WI38 (cell line): ENCODE data around the gene TTC9.

Experiments used
- H3K4me3 ChIP-seq: 2 replicates; pipeline ENCODE4 v1.5.1; 2011; ENCODE audit warnings: low read depth, mild to moderate bottlenecking, control low read depth, low read length
- TF ChIP-seq, protein P1 (sequence below): IDR thresholded peaks from 2 replicates; pipeline ENCODE4 v1.5.1; 2012; ENCODE audit warnings: low read depth, mild to moderate bottlenecking, control low read depth, low read length

The TTC9 gene

DNA sequence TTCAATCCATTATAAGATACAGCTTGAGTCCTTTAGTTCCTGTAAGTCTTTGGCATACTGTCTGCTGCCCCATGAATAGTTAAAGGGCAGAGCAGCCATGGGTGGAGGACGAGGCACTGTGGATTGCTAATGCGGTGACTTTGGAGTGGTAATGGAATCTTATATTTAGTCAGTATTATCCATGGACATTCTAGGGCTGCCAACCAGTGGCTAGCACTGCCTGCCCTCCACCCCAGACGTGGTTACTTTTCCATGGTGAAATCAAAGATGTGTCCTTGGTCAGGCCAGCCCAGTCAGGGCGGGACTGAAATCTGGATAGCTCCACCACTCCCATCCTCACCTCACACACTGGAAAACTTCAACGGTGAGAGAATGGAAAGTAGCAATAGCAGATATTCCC is 2.3 kb downstream of the TTC9 start:
- H3K4me3 ChIP-seq: no peak overlapping the region

DNA sequence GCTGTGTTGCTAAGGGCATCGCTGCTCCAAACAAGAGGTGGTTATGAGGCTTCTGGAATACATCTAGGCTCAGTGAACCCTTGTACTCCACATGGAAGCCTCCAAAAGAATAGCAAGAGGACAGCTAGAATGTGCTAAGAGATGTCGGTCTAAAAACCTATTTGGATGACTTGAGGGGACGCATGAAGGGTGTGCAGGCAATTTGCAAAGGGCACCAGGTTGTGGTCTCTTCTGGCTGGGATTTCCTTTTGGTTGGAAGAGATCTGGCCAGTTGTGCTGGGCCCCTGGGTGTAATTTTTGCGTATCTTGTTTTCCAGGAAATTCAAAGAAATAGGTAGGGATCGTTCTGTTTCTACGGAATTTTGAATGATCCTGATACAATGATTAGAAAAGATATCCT is 4.2 kb downstream of the TTC9 start:
- TF ChIP-seq, protein P1, sequence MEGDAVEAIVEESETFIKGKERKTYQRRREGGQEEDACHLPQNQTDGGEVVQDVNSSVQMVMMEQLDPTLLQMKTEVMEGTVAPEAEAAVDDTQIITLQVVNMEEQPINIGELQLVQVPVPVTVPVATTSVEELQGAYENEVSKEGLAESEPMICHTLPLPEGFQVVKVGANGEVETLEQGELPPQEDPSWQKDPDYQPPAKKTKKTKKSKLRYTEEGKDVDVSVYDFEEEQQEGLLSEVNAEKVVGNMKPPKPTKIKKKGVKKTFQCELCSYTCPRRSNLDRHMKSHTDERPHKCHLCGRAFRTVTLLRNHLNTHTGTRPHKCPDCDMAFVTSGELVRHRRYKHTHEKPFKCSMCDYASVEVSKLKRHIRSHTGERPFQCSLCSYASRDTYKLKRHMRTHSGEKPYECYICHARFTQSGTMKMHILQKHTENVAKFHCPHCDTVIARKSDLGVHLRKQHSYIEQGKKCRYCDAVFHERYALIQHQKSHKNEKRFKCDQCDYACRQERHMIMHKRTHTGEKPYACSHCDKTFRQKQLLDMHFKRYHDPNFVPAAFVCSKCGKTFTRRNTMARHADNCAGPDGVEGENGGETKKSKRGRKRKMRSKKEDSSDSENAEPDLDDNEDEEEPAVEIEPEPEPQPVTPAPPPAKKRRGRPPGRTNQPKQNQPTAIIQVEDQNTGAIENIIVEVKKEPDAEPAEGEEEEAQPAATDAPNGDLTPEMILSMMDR: no peak
- H3K4me3 ChIP-seq: no peak overlapping the region

More for the DNA sequence above, 2.3 kb downstream of the TTC9 start:
- TF ChIP-seq, protein P1: no peak

DNA sequence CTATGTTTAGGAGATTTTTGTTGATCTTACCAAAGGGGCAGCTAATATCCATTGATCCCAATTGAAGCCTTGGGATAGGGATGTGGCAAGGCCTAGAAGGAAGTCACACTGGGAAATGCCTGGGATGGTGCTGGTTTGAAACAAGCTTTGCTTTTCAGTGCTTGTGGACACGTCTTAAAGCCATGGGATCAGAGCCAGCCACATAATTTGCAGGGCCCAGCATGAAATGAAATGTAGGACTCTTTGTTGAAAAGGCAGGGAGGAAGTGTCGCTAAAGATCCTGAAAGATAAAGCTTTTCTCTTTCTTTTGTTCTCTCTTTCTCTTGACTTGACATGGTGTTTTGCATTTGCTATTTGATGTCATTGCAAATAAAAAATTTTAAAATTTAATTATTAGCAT is 5.0 kb downstream of the TTC9 start:
- TF ChIP-seq, protein P1: no peak
- H3K4me3 ChIP-seq: no peak overlapping the region

DNA sequence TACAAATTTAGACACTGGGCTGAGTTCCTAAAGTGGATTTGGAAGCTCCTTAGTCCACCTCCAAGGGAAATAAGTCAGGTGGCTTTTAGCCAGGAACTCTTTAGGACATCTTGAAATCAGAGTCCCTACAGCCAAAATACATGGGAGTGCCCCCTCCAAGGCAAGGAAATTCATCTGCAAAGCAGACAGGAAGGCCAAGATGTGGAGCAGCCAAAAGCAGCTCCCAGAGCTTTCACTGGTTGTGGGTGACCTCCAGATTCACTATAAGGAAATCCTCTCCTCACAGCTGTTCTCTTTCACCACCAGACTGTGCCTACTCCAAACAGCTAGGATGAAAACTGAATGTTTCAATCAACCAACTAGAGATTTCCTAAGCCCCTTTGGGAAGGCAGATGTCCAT is 6.6 kb downstream of the TTC9 start:
- TF ChIP-seq, protein P1: no peak
- no peak overlapping the region for H3K4me3 ChIP-seq

DNA sequence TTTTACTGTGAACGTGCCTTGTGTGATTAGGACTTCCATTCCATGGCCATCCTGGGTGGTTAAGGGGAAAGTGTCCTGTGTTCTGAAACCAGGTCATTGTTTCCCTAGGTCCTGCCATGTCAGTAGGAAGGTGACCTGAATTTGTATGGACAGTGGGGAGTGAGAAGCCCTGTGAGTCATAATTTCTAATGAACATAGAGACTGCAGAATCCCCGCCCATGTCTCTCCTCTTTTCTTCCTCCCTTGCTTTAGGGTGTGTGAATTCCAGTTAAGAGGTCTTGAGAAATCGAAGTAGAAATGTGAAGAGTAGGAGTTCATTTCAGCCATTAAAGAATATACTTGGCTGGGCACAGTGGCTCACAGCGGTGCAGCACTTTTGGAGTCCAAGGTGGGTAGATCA is 8.1 kb downstream of the TTC9 start:
- TF ChIP-seq, protein P1: no peak
- H3K4me3 ChIP-seq: no peak overlapping the region

DNA sequence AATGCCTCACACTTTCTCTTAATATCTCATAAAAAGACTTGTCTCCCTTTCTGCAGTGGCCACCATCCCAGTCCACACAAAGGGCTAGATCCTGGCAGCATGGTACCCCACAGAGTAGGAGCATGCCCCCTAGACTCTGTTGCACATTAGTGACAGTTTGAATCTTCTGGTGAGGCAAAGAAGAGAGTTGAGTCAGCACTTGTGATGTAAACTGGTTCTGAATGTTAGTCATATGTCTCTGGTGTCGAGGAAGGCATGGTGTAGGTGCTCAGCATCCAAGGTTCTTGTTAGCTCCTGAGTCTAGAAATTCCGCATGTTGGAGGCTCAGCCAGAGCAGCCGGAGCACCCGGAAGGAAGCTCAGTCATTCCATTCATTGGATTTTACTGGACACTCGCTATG is 9.8 kb downstream of the TTC9 start:
- H3K4me3 ChIP-seq: no peak overlapping the region
- TF ChIP-seq, protein P1: no peak

DNA sequence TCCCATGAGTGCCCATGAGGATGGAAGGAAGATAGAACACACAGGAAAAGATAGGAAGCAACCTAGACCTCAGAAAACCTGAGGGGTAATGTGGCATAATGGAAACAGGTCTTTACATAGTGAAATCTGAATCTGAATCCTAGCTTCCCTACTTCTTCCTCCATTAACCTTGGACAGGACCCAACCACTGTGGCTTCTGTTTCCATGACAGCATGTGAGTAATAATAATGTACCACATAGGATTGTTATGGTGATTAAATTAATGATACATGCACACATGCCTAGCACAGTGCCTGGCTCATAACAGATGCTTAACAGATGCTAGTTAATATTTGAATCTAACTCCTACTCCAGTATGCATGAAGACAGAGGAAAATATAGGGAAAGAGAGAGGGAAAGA is 11.2 kb downstream of the TTC9 start:
- TF ChIP-seq, protein P1: no peak
- no peak overlapping the region for H3K4me3 ChIP-seq
